Keratinocyte (primary cell): ENCODE results near the gene TRIP4. TPM values are rescaled to one million over a fixed set of nuclear protein-coding genes. Genes with fewer than 3 reads are reported as not detected.

Experiments
- DNase-seq: peaks from one replicate; pipeline ENCODE4 v3.0.0-alpha.2; 2011; ENCODE audit warnings: low read depth, missing footprints, low spot score
- FAIRE-seq: peaks from 2 replicates; lab custom pipeline; 2011; peaks lifted over from hg19 to GRCh38; lab: Jason Lieb, UNC
- H2AFZ ChIP-seq: 2 replicates; pipeline ENCODE4 v1.6.0; 2012; ENCODE audit warnings: low read length, control low read depth, inconsistent platforms; ENCODE audit not compliant: control insufficient read depth
- H3K27ac ChIP-seq: 2 replicates; pipeline ENCODE4 v1.5.1; 2011; ENCODE audit warnings: low read length; ENCODE audit not compliant: control insufficient read depth, insufficient read depth
- H3K27me3 ChIP-seq: 3 replicates; pipeline ENCODE4 v1.6.0; 2011; ENCODE audit warnings: low read length; ENCODE audit not compliant: control insufficient read depth, insufficient read depth; ENCODE audit errors: extremely low read depth
- H3K36me3 ChIP-seq, 2 experiments: 2 replicates in 1 of 2; 3 replicates in 1 of 2; pipeline ENCODE4 v1.5.1; 2011; ENCODE audit warnings: low read length in 2 of 2, mild to moderate bottlenecking in 1 of 2; ENCODE audit not compliant: control insufficient read depth in 2 of 2, insufficient read depth in 2 of 2; ENCODE audit errors: extremely low read depth in 1 of 2
- H3K4me1 ChIP-seq: 3 replicates; pipeline ENCODE4 v1.5.1; 2011; ENCODE audit warnings: low read length; ENCODE audit not compliant: control insufficient read depth, insufficient read depth; ENCODE audit errors: extremely low read depth
- H3K4me2 ChIP-seq: 3 replicates; pipeline ENCODE4 v1.6.0; 2011; ENCODE audit warnings: low read depth, low read length; ENCODE audit not compliant: control insufficient read depth, insufficient read depth; ENCODE audit errors: extremely low read depth
- H3K4me3 ChIP-seq, 3 experiments: fragments of 200-600 bp in 1 of 3; sonication (generic) in 1 of 3; 2 replicates in 2 of 3; 3 replicates in 1 of 3; pipeline ENCODE4 v1.5.1; 2011 to 2016; ENCODE audit warnings: low read length in 3 of 3, mild to moderate bottlenecking in 3 of 3, control low read depth in 2 of 3, inconsistent platforms in 1 of 3, low read depth in 1 of 3, mixed read lengths in 1 of 3, mixed run types in 1 of 3, moderate library complexity in 1 of 3; ENCODE audit not compliant: control insufficient read depth in 2 of 3, insufficient read depth in 2 of 3; ENCODE audit errors: extremely low read depth in 1 of 3
- H3K79me2 ChIP-seq: 2 replicates; pipeline ENCODE4 v1.6.0; 2012; ENCODE audit warnings: low read length; ENCODE audit not compliant: control insufficient read depth, insufficient read depth
- H3K9ac ChIP-seq: 3 replicates; pipeline ENCODE4 v1.6.0; 2011; ENCODE audit warnings: low read length; ENCODE audit not compliant: control insufficient read depth, insufficient read depth; ENCODE audit errors: extremely low read depth
- H3K9me1 ChIP-seq: 3 replicates; pipeline ENCODE4 v1.6.0; 2011; ENCODE audit warnings: low read length; ENCODE audit not compliant: control insufficient read depth, insufficient read depth; ENCODE audit errors: extremely low read depth
- H3K9me3 ChIP-seq: 2 replicates; pipeline ENCODE4 v1.5.1; 2012; ENCODE audit warnings: low read depth, low read length; ENCODE audit not compliant: control insufficient read depth
- H4K20me1 ChIP-seq: 3 replicates; pipeline ENCODE4 v1.6.0; 2011; ENCODE audit warnings: low read length; ENCODE audit not compliant: control insufficient read depth, insufficient read depth; ENCODE audit errors: extremely low read depth
- EZH2 ChIP-seq: IDR thresholded peaks from one replicate; pipeline ENCODE4 v1.6.1; 2012; ENCODE audit warnings: inconsistent platforms, mild to moderate bottlenecking, low read length, moderate library complexity
- dilution Hi-C: fragments of 300-500 bp; cut with MboI; formaldehyde crosslinking; loops from one replicate; pipeline ENCODE4 v1.7.0; 2020; ENCODE audit warnings: low sequenced_read_pairs; ENCODE audit not compliant: extremely low pct_ligation_motif_present
- polyA plus RNA-seq, 5 experiments: library from polyadenylated mRNA; depleted of rRNA in 3 of 5; stranded (reverse) in 3 of 5; stranded (forward) in 1 of 5; unstranded in 1 of 5; fragments of >200 nt; gene quantifications; 1 replicate in 1 of 5; 2 replicates in 3 of 5; 3 replicates in 1 of 5; pipeline versions ENCODE4 v1.2.1 to v1.2.3, GENCODE V29; 2011 to 2012; ENCODE audit warnings: missing spikeins in 2 of 5, low read depth in 1 of 5, low replicate concordance in 1 of 5
- TF ChIP-seq, protein P1 (sequence below), 3 experiments: IDR thresholded peaks in 1 of 3; conservative IDR thresholded peaks in 1 of 3; optimal IDR thresholded peaks in 1 of 3; 2 replicates in 2 of 3; 3 replicates in 1 of 3; pipeline versions ENCODE3 to v1.5.1; 2011; ENCODE audit warnings: low read length in 3 of 3, mild to moderate bottlenecking in 3 of 3, moderate library complexity in 2 of 3, control low read depth in 1 of 3, inconsistent platforms in 1 of 3; ENCODE audit not compliant: insufficient read depth in 2 of 3; ENCODE audit errors: extremely low read depth in 1 of 3

TRIP4 gene
- polyA plus RNA-seq, 1 donor (not counting 4 experiments of a cell fraction or from before 2014, with no cell fraction given), result 31.5 TPM

DNA sequence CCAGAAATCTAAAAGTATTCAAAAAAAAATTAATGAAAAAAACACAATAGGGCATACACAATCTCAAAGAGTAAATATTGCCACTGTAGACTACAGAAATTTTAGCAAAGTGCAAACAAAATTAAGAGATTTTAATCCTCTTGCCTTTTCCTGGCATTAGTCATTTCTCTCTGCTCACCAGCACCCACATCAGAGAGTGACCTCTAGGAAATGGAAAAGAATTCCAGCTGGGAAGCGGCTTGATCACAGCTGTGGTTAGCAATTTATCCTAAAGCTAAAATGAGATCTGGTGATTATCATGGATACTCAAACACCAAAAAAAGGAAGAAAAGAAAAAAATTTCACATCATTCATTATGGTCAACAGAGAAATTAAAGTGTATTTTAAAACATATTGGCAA is 39.2 kb upstream of the TRIP4 start:
- Histone ChIP-seq H3K9ac (no peak overlapping the region), H3K27ac (no peak overlapping the region), H3K79me2 (peaks cover 94% of the 10 kb centered on the region), H3K4me1 (peaks cover 18% of the 10 kb centered on the region), H3K4me3 (no peak overlapping the region), H3K27me3 (no peaks in the 10 kb centered on the region), H3K36me3 (peaks cover 5% of the 10 kb centered on the region in 2 experiments), H4K20me1 (peaks cover 8% of the 10 kb centered on the region), H3K4me2 (no peak overlapping the region), H3K9me3 (no peaks in the 10 kb centered on the region), H2AFZ (no peak overlapping the region), H3K9me1 (no peaks in the 10 kb centered on the region)
- dilution Hi-C loops, result no loop called here
- DNase-seq (no peak), FAIRE-seq (no peak)
- TF ChIP-seq, protein P1, sequence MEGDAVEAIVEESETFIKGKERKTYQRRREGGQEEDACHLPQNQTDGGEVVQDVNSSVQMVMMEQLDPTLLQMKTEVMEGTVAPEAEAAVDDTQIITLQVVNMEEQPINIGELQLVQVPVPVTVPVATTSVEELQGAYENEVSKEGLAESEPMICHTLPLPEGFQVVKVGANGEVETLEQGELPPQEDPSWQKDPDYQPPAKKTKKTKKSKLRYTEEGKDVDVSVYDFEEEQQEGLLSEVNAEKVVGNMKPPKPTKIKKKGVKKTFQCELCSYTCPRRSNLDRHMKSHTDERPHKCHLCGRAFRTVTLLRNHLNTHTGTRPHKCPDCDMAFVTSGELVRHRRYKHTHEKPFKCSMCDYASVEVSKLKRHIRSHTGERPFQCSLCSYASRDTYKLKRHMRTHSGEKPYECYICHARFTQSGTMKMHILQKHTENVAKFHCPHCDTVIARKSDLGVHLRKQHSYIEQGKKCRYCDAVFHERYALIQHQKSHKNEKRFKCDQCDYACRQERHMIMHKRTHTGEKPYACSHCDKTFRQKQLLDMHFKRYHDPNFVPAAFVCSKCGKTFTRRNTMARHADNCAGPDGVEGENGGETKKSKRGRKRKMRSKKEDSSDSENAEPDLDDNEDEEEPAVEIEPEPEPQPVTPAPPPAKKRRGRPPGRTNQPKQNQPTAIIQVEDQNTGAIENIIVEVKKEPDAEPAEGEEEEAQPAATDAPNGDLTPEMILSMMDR (optimal IDR thresholded peaks at IDR 0.05 in 1 of 3, IDR thresholded peaks at IDR 0.05 in 1 of 3, conservative IDR thresholded peaks at IDR 0.05 in 1 of 3; ENCODE audit: extremely low read depth in 1 of 3, insufficient read depth in 2 of 3, low read length in 3 of 3), result no peak
- no peak for TF ChIP-seq EZH2

DNA sequence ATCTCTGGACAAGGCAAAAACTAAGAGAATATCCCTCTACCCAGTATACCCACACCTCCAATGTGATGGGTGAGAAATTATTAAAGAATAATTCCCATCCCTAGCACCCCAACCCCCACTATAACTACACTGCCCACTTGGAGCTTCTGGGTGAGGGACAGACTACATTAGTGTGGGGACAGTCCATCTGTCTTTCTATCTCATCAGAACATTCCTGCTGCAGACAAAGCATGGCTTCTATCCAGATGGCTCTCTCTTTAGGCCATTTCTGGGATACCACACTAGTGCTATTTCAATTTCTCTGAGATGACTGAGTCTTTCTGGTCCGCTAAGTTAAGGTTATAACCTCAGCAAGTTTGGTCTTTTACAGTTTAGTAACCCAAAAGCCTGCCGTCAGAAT is 38.3 kb upstream of the TRIP4 start:
- TF ChIP-seq, protein P1 (optimal IDR thresholded peaks at IDR 0.05 in 1 of 3, IDR thresholded peaks at IDR 0.05 in 1 of 3, conservative IDR thresholded peaks at IDR 0.05 in 1 of 3; ENCODE audit: extremely low read depth in 1 of 3, insufficient read depth in 2 of 3, low read length in 3 of 3), result no peak
- no peak for TF ChIP-seq EZH2
- DNase-seq (no peak), FAIRE-seq (no peak)
- Histone ChIP-seq H4K20me1 (peaks cover 4% of the 10 kb centered on the region), H3K79me2 (peaks cover 94% of the 10 kb centered on the region), H3K4me2 (no peak overlapping the region), H3K27ac (no peak overlapping the region), H3K4me1 (peaks cover 11% of the 10 kb centered on the region), H3K36me3 (peaks cover 5% of the 10 kb centered on the region in 2 experiments), H3K27me3 (no peaks in the 10 kb centered on the region), H3K4me3 (no peak overlapping the region), H2AFZ (no peak overlapping the region), H3K9me1 (no peaks in the 10 kb centered on the region), H3K9me3 (no peaks in the 10 kb centered on the region), H3K9ac (no peak overlapping the region)
- dilution Hi-C loops, result no loop called here
